ENCODE results near the gene AMOTL2.

The AMOTL2 gene

GRCh38 chr3:134368751-134369105 lies 5.5 kb downstream of the AMOTL2 start:
- TF ChIP-seq, protein P1, sequence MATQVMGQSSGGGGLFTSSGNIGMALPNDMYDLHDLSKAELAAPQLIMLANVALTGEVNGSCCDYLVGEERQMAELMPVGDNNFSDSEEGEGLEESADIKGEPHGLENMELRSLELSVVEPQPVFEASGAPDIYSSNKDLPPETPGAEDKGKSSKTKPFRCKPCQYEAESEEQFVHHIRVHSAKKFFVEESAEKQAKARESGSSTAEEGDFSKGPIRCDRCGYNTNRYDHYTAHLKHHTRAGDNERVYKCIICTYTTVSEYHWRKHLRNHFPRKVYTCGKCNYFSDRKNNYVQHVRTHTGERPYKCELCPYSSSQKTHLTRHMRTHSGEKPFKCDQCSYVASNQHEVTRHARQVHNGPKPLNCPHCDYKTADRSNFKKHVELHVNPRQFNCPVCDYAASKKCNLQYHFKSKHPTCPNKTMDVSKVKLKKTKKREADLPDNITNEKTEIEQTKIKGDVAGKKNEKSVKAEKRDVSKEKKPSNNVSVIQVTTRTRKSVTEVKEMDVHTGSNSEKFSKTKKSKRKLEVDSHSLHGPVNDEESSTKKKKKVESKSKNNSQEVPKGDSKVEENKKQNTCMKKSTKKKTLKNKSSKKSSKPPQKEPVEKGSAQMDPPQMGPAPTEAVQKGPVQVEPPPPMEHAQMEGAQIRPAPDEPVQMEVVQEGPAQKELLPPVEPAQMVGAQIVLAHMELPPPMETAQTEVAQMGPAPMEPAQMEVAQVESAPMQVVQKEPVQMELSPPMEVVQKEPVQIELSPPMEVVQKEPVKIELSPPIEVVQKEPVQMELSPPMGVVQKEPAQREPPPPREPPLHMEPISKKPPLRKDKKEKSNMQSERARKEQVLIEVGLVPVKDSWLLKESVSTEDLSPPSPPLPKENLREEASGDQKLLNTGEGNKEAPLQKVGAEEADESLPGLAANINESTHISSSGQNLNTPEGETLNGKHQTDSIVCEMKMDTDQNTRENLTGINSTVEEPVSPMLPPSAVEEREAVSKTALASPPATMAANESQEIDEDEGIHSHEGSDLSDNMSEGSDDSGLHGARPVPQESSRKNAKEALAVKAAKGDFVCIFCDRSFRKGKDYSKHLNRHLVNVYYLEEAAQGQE (IDR thresholded peaks at IDR 0.05; ENCODE audit: insufficient replicate concordance, low read depth), result no peak
- TF ChIP-seq GABPA (IDR thresholded peaks at IDR 0.05; ENCODE audit: low read depth), result no peak
- TF ChIP-seq POLR2AphosphoS5 (IDR thresholded peaks at IDR 0.05; ENCODE audit: low read depth), result no peak
- no peak for TF ChIP-seq SPI1 (IDR thresholded peaks at IDR 0.05; ENCODE audit: borderline replicate concordance, low read depth)
- TF ChIP-seq, protein P2, sequence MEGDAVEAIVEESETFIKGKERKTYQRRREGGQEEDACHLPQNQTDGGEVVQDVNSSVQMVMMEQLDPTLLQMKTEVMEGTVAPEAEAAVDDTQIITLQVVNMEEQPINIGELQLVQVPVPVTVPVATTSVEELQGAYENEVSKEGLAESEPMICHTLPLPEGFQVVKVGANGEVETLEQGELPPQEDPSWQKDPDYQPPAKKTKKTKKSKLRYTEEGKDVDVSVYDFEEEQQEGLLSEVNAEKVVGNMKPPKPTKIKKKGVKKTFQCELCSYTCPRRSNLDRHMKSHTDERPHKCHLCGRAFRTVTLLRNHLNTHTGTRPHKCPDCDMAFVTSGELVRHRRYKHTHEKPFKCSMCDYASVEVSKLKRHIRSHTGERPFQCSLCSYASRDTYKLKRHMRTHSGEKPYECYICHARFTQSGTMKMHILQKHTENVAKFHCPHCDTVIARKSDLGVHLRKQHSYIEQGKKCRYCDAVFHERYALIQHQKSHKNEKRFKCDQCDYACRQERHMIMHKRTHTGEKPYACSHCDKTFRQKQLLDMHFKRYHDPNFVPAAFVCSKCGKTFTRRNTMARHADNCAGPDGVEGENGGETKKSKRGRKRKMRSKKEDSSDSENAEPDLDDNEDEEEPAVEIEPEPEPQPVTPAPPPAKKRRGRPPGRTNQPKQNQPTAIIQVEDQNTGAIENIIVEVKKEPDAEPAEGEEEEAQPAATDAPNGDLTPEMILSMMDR (IDR thresholded peaks at IDR 0.05; ENCODE audit: insufficient read depth, low read length), result no peak
- H3K27ac ChIP-seq (replicated peaks), result no peak overlapping the region
- DNase-seq (ENCODE audit: low read depth in 1 of 2, low spot score in 1 of 2), result no peak
- H3K27me3 ChIP-seq (ENCODE audit: insufficient read depth, poor library complexity, severe bottlenecking), result peaks cover 20% of the 10 kb centered on the region
- H3K4me3 ChIP-seq (replicated peaks; ENCODE audit: insufficient read depth, low read length), result no peak overlapping the region

DNA sequence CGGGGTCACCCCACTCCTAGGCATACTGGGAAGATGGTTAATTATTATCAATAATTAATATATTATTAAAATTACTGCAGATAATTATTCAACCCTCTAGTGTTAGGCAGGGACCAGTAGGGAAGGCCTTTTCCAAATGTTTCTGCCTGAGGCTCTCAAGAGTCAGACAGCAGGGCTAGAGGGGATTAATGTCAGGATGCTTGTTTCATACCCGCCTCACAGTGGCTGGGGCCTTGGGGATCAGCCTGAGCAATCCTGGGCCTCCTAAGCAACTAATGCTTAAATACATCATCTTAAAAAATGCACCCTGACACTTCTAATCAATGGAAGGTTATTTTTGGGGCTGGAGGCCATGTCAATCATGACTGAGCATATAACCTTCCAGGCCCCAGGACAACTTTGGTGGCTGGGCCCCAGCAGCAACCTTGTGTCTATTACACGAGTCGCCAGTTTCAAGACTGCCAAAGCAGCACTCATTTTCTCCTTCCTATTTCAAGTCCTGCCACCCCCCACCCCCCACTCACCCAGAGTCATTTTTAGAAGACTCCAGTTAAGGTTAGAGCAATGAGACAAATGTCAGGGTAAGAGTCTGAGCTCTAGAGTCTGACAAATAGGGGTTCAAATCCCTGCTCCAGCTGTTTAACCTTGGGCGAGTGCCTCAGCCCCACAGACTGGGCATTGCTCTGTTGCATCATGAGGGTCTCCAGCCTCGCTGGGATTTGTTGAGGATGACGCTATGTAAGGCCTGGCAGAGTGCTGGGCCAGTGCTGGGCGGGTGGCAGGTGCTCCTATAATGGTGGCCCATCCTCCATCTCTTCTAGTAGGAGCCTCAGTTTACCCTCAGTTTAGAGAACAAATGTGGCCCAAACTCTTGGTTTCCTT lies 6.1 kb downstream of the AMOTL2 start:
- TF ChIP-seq, protein P1 (IDR thresholded peaks at IDR 0.05; ENCODE audit: insufficient replicate concordance, low read depth), result no peak
- TF ChIP-seq POLR2AphosphoS5 (IDR thresholded peaks at IDR 0.05; ENCODE audit: low read depth), result no peak
- DNase-seq (ENCODE audit: low read depth in 1 of 2, low spot score in 1 of 2), result no peak
- no peak overlapping the region for H3K4me3 ChIP-seq (replicated peaks; ENCODE audit: insufficient read depth, low read length)
- H3K27ac ChIP-seq (replicated peaks), result no peak overlapping the region
- peaks cover 21% of the 10 kb centered on the region for H3K27me3 ChIP-seq (ENCODE audit: insufficient read depth, poor library complexity, severe bottlenecking)

GRCh38 chr3:134366928-134367811 lies 7.1 kb downstream of the AMOTL2 start:
- no peak for DNase-seq (ENCODE audit: low read depth in 1 of 2, low spot score in 1 of 2)
- no peak overlapping the region for H3K4me3 ChIP-seq (replicated peaks; ENCODE audit: insufficient read depth, low read length)

More at GRCh38 chr3:134366928-134367811, 7.1 kb downstream of the AMOTL2 start:
- TF ChIP-seq POLR2AphosphoS5 (IDR thresholded peaks at IDR 0.05; ENCODE audit: low read depth), result no peak
- TF ChIP-seq, protein P2 (IDR thresholded peaks at IDR 0.05; ENCODE audit: insufficient read depth, low read length), result no peak
- TF ChIP-seq, protein P1 (IDR thresholded peaks at IDR 0.05; ENCODE audit: insufficient replicate concordance, low read depth), result no peak
- TF ChIP-seq SPI1 (IDR thresholded peaks at IDR 0.05; ENCODE audit: borderline replicate concordance, low read depth), result no peak
- TF ChIP-seq GABPA (IDR thresholded peaks at IDR 0.05; ENCODE audit: low read depth), result no peak
- peaks cover 19% of the 10 kb centered on the region for H3K27me3 ChIP-seq (ENCODE audit: insufficient read depth, poor library complexity, severe bottlenecking)
- H3K27ac ChIP-seq (replicated peaks), result no peak overlapping the region

Measured in HL-60 (cell line).